HepG2 (cell line): Measurements from ENCODE around the gene MAGI1. TPM values are rescaled to one million over a fixed set of nuclear protein-coding genes. Genes with fewer than 3 reads are reported as not detected.

Experiments used
- ATAC-seq: fragments of 200-7000 bp; cut with Tn5 transposase; 3 replicates; pipeline ENCODE4 v1.9.1; 2020; ENCODE audit warnings: mild to moderate bottlenecking, moderate library complexity
- BruUV-seq: library from RNA; stranded (reverse); fragments of 400-500 nt; replicated peaks from 2 replicates; lab custom pipeline; 2021; lab: Mats Ljungman, UMichigan
- CTCF ChIA-PET: fragments of 300-600 bp; formaldehyde crosslinking; extraction: SDS; loops from one replicate; lab custom pipeline; 2021; ENCODE audit warnings: low total read pairs, inconsistent platforms, low intra/inter-chr PET ratio; lab: Yijun Ruan, JAX
- POLR2A ChIA-PET: fragments of 350-600 bp; sonication (Branson Sonifier 250); formaldehyde crosslinking; loops from one replicate; lab custom pipeline; 2020; ENCODE audit warnings: antibody characterized with exemption, inconsistent platforms; lab: Yijun Ruan, JAX
- DNase-seq: peaks from one replicate; pipeline ENCODE4 v3.0.0-alpha.2; 2015; ENCODE audit warnings: low spot score
- FAIRE-seq: peaks from 3 replicates; lab custom pipeline; 2011; peaks lifted over from hg19 to GRCh38; lab: Jason Lieb, UNC
- H2AFZ ChIP-seq: one replicate; pipeline ENCODE4 v1.6.1; 2011; ENCODE audit warnings: low read length, inconsistent platforms
- H3K27ac ChIP-seq: fragments of 300-600 bp; 3 replicates; pipeline ENCODE4 v1.8.0; 2011; ENCODE audit warnings: mixed run types, mild to moderate bottlenecking, mixed read lengths, low read length, inconsistent platforms; ENCODE audit not compliant: insufficient read depth; ENCODE audit errors: extremely low read length
- H3K27me3 ChIP-seq, 2 experiments: fragments of 200-600 bp in 1 of 2; 2 replicates in 1 of 2; 3 replicates in 1 of 2; pipeline versions ENCODE4 v1.6.0 to v1.8.0; 2011; ENCODE audit warnings: low read length in 2 of 2, mild to moderate bottlenecking in 2 of 2, moderate library complexity in 2 of 2, inconsistent platforms in 1 of 2; ENCODE audit not compliant: insufficient read depth in 2 of 2, control insufficient read depth in 1 of 2
- H3K36me3 ChIP-seq, 2 experiments: fragments of 200-600 bp in 1 of 2; replicated peaks in 1 of 2; 2 replicates in 1 of 2; 3 replicates in 1 of 2; pipeline versions ENCODE4 v1.5.1 to v1.8.0; 2011; ENCODE audit warnings: low read length in 2 of 2, inconsistent platforms in 1 of 2; ENCODE audit not compliant: insufficient read depth in 2 of 2, control insufficient read depth in 1 of 2
- H3K4me1 ChIP-seq: 2 replicates; pipeline ENCODE4 v1.5.1; 2012; ENCODE audit warnings: low read length, inconsistent platforms; ENCODE audit not compliant: insufficient read depth
- H3K4me2 ChIP-seq: 2 replicates; pipeline ENCODE4 v1.6.0; 2011; ENCODE audit warnings: low read depth, low read length, inconsistent platforms
- H3K4me3 ChIP-seq, 3 experiments: fragments of 200-600 bp in 1 of 3; sonication (generic), shearing (Covaris generic) in 1 of 3; replicated peaks in 1 of 3; 2 replicates each; pipeline ENCODE4 v1.5.1; 2011 to 2016; ENCODE audit warnings: low read length in 3 of 3, inconsistent platforms in 2 of 3, low read depth in 2 of 3, mild to moderate bottlenecking in 2 of 3, control low read depth in 1 of 3, mixed read lengths in 1 of 3; ENCODE audit not compliant: insufficient read depth in 1 of 3
- H3K79me2 ChIP-seq: one replicate; pipeline ENCODE4 v1.6.1; 2011; ENCODE audit warnings: low read length, inconsistent platforms; ENCODE audit not compliant: insufficient read depth
- H3K9ac ChIP-seq: 2 replicates; pipeline ENCODE4 v1.6.0; 2011; ENCODE audit warnings: mild to moderate bottlenecking, low read depth, low read length, inconsistent platforms; ENCODE audit not compliant: insufficient read depth
- H3K9me3 ChIP-seq: 2 replicates; pipeline ENCODE4 v1.5.1; 2012; ENCODE audit warnings: mild to moderate bottlenecking, low read length
- H4K20me1 ChIP-seq: 2 replicates; pipeline ENCODE4 v1.6.0; 2011; ENCODE audit warnings: inconsistent platforms, mild to moderate bottlenecking, low read length, moderate library complexity; ENCODE audit not compliant: insufficient read depth
- ASH2L ChIP-seq: fragments of 300-600, 200-600 bp; sonication (generic); IDR thresholded peaks from 2 replicates; pipeline ENCODE4 v1.7.0; 2017; ENCODE audit warnings: low read depth, mild to moderate bottlenecking, moderate library complexity, mixed read lengths, low read length; ENCODE audit not compliant: insufficient read length
- CCAR2 ChIP-seq: fragments of 200-400 bp; formaldehyde crosslinking; optimal IDR thresholded peaks from 2 replicates; pipeline ENCODE3; 2018; ENCODE audit warnings: low read depth, mild to moderate bottlenecking, low read length, moderate library complexity
- FOXA1 ChIP-seq, 2 experiments: fragments of 450-650 bp in 1 of 2; sonication (generic) in 1 of 2; formaldehyde crosslinking in 1 of 2; IDR thresholded peaks; 2 replicates each; pipeline versions ENCODE4 v1.4.0 to v1.6.1; 2016 to 2020; ENCODE audit warnings: missing genetic modification reagents in 1 of 2
- NFKB2 ChIP-seq: sonication (generic); formaldehyde crosslinking; IDR thresholded peaks from 2 replicates; pipeline ENCODE4 v1.4.0; 2020; ENCODE audit warnings: missing genetic modification reagents, borderline replicate concordance
- POLR2A ChIP-seq, 2 experiments: IDR thresholded peaks; 2 replicates each; pipeline ENCODE4 v1.6.1; 2011; ENCODE audit warnings: low read depth in 2 of 2, low read length in 2 of 2, mild to moderate bottlenecking in 1 of 2, moderate library complexity in 1 of 2; ENCODE audit not compliant: insufficient read depth in 1 of 2
- SOX5 ChIP-seq: IDR thresholded peaks from 2 replicates; pipeline ENCODE4 v1.6.1; 2016; ENCODE audit warnings: borderline replicate concordance
- TGIF2 ChIP-seq: IDR thresholded peaks from 2 replicates; pipeline ENCODE4 v1.6.1; 2016; ENCODE audit warnings: control low read depth, missing compliant biosample characterization
- ZNF292 ChIP-seq: sonication (generic); formaldehyde crosslinking; IDR thresholded peaks from 2 replicates; pipeline ENCODE4 v1.8.1; 2022; ENCODE audit warnings: mild to moderate bottlenecking, low read depth, missing genetic modification reagents, borderline replicate concordance
- ZNF547 ChIP-seq: sonication (generic); formaldehyde crosslinking; IDR thresholded peaks from 2 replicates; pipeline ENCODE4 v1.5.1; 2020; ENCODE audit warnings: mild to moderate bottlenecking, missing genetic modification reagents
- ZNF570 ChIP-seq: sonication (generic); formaldehyde crosslinking; IDR thresholded peaks from 2 replicates; pipeline ENCODE4 v1.4.0; 2020; ENCODE audit warnings: mild to moderate bottlenecking, missing genetic modification reagents, borderline replicate concordance
- ZNF614 ChIP-seq: IDR thresholded peaks from 2 replicates; pipeline ENCODE4 v1.6.1; 2018; ENCODE audit warnings: missing biosample characterization, missing genetic modification reagents, inconsistent platforms, borderline replicate concordance
- ZNF720 ChIP-seq: sonication (generic); formaldehyde crosslinking; IDR thresholded peaks from 2 replicates; pipeline ENCODE4 v1.4.0; 2020; ENCODE audit warnings: missing genetic modification reagents
- ZNF768 ChIP-seq: sonication (generic); formaldehyde crosslinking; IDR thresholded peaks from 2 replicates; pipeline ENCODE4 v1.4.0; 2020; ENCODE audit warnings: missing genetic modification reagents
- ZNF792 ChIP-seq: IDR thresholded peaks from 2 replicates; pipeline ENCODE4 v1.6.1; 2016
- WGBS: methylation state at CpG from one replicate; pipeline ENCODE4 v1.1.6; 2017; ENCODE audit warnings: low lambda C conversion rate; 5-methylcytosine and 5-hydroxymethylcytosine counted together
- in situ Hi-C: cut with HindIII; loops from 2 replicates; pipeline ENCODE4 v1.10.0; 2017; ENCODE audit warnings: low pct_unique_long_range_greater_than_20kb; ENCODE audit not compliant: extremely low pct_ligation_motif_present
- intact Hi-C: fragments of 100-400 bp; cut with micrococcal nuclease; formaldehyde crosslinking; loops from one replicate; pipeline ENCODE4 v1.10.0; 2022; ENCODE audit not compliant: unreplicated experiment
- polyA plus RNA-seq, 8 experiments: library from polyadenylated mRNA; depleted of rRNA in 3 of 8; stranded (reverse) in 7 of 8; unstranded in 1 of 8; fragments of >200 nt; fragmentation: Illumina TruSeq in 4 of 8; extraction: Trizol in 4 of 8; gene quantifications; 2 replicates each; pipeline versions ENCODE4 v1.2.1 to v1.2.3, GENCODE V29; 2011 to 2016; ENCODE audit warnings: low read depth in 4 of 8, missing spikeins in 1 of 8, mixed read lengths in 1 of 8; ENCODE audit not compliant: insufficient read depth in 1 of 8
- total RNA-seq, 5 experiments: library from RNA; depleted of rRNA; stranded (reverse); fragments of >200 nt; fragmentation: Illumina TruSeq; extraction: Trizol; gene quantifications; 2 replicates each; pipeline ENCODE4 v1.2.3, GENCODE V29; 2016; ENCODE audit warnings: low read depth in 1 of 5
- TF ChIP-seq, protein P1 (sequence below): IDR thresholded peaks from 2 replicates; pipeline ENCODE4 v1.6.1; 2012; ENCODE audit warnings: inconsistent platforms
- TF ChIP-seq, protein P2 (sequence below): sonication (generic); formaldehyde crosslinking; IDR thresholded peaks from 2 replicates; pipeline ENCODE4 v1.4.0; 2020; ENCODE audit warnings: missing genetic modification reagents

MAGI1 gene
- total and polyA plus RNA-seq, 2 of the 13 experiments (the other 11 are each of a cell fraction or from before 2014, with no cell fraction given): 22.2 to 26.0 TPM

GRCh38 chr3:65625305-65625704, 413.4 kb downstream of the MAGI1 start:
- ATAC-seq: no peak
- no peak overlapping the region for H3K27ac ChIP-seq
- no peak for FAIRE-seq
- intact Hi-C loops: no loop called here
- 83% methylated on average over 3 of the region's 3 CpGs for WGBS
- CTCF ChIA-PET: no interaction called here
- TF ChIP-seq ZNF720 (no peak), SOX5 (CRISPR knock-in tag) (no peak), ZNF292 (no peak), ZNF570 (CRISPR knock-in tag) (no peak), TGIF2 (CRISPR knock-in tag) (no peak), ZNF768 (CRISPR knock-in tag) (no peak), ASH2L (no peak)
- TF ChIP-seq, all 625 proteins: peak for 0
- DNase-seq: no peak
- Histone ChIP-seq H3K9ac (no peak overlapping the region), H3K4me2 (no peak overlapping the region), H4K20me1 (no peaks in the 10 kb centered on the region), H3K4me1 (peaks cover 7% of the 10 kb centered on the region; the same call in 1 of the 2 replicates), H3K4me3 (no peak overlapping the region), H3K27me3 (no peaks in the 10 kb centered on the region), H3K79me2 (no peaks in the 10 kb centered on the region), H3K9me3 (no peaks in the 10 kb centered on the region), H3K36me3 (peaks cover 0 to 12% of the 10 kb centered on the region in 2 experiments; a peak in 1 of 5 replicates), H2AFZ (no peak overlapping the region)
- BruUV-seq: no TSS peak
- POLR2A ChIA-PET: no interaction called here
- in situ Hi-C loops: no loop called here

- ChIA-PET CTCF (no interaction called here), POLR2A (no interaction called here)
- Histone ChIP-seq H3K9ac (no peak overlapping the region), H4K20me1 (no peaks in the 10 kb centered on the region), H3K79me2 (no peaks in the 10 kb centered on the region), H3K4me2 (no peak overlapping the region), H3K27me3 (no peaks in the 10 kb centered on the region), H2AFZ (no peak overlapping the region), H3K9me3 (no peaks in the 10 kb centered on the region), H3K4me3 (no peak overlapping the region), H3K4me1 (peaks cover 7% of the 10 kb centered on the region; the same call in 1 of the 2 replicates), H3K27ac (no peak overlapping the region), H3K36me3 (peaks cover 0 to 15% of the 10 kb centered on the region in 2 experiments; a peak in 1 of 5 replicates)
- intact Hi-C loops (no loop called here), in situ Hi-C loops (no loop called here)
- no peak for ATAC-seq
- no TSS peak for BruUV-seq
- no peak for DNase-seq
- 100% methylated on average over 1 of the region's 1 CpG for WGBS
- no peak for FAIRE-seq
- no peak for TF ChIP-seq NFKB2
- TF ChIP-seq ZNF547 (CRISPR knock-in tag): no peak
- TF ChIP-seq, protein P1, sequence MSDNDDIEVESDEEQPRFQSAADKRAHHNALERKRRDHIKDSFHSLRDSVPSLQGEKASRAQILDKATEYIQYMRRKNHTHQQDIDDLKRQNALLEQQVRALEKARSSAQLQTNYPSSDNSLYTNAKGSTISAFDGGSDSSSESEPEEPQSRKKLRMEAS: no peak
- no peak for TF ChIP-seq ZNF614 (CRISPR knock-in tag)
- TF ChIP-seq POLR2A (IDR thresholded peaks at IDR 0.05; ENCODE audit: insufficient read depth in 1 of 2, low read depth in 2 of 2, low read length in 2 of 2): no peak
- no peak for TF ChIP-seq FOXA1 (IDR thresholded peaks at IDR 0.05)
- TF ChIP-seq FOXA1 (CRISPR knock-in tag; IDR thresholded peaks at IDR 0.05): no peak
- TF ChIP-seq, protein P2, sequence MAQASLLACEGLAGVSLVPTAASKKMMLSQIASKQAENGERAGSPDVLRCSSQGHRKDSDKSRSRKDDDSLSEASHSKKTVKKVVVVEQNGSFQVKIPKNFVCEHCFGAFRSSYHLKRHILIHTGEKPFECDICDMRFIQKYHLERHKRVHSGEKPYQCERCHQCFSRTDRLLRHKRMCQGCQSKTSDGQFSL (CRISPR knock-in tag): no peak
- no peak for TF ChIP-seq CCAR2
- TF ChIP-seq ZNF792: no peak
Observed at GRCh38 chr3:65623362-65623761, 415.4 kb downstream of the MAGI1 start.
